GM12891 (cell line): ENCODE results near the gene PDRG1.

Experiments used
- POLR2A ChIP-seq: IDR thresholded peaks from 2 replicates; pipeline ENCODE4 v1.6.1; 2011; ENCODE audit warnings: low read depth, low read length, control low read depth
- POLR2AphosphoS5 ChIP-seq: IDR thresholded peaks from 2 replicates; pipeline ENCODE4 v1.6.1; 2011; ENCODE audit warnings: low read depth, low read length, control low read depth
- TAF1 ChIP-seq: IDR thresholded peaks from 2 replicates; pipeline ENCODE4 v1.6.1; 2011; ENCODE audit warnings: low read depth, low read length, control low read depth

DNA sequence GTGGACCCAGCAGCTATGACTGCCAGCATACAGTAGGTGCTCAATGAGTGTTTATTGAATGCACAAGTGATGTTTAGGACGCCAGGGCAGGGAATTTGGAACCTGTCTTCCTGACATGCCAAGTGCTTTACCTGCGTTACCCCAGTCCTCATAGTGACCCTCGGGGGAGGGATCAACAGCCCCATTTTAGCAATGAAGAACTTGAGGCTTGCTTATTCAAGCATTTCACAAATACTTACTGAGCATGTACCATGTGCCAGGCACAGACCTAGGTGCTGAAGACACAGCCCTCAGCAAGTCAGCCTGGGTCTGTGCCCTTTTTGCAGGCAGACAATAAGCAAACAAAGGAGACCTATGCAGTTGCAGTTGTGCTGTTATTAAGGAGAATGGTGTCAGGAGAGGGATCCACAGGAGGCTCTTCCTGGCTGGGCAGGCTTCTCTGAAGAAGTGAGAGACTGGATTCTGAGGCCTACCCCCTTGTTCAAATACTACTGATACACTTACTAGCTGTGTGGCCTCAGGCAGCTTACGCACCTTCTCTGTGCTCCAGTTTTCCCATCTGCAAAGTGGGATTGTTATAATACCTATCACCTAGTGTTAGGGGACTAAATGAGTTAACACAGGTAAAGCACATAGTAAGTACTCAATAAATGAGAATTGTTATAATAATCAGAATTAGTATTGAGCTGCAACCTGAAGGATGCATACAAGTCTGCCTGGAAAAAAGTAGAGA is 41.6 kb downstream of the PDRG1 start:
- TF ChIP-seq TAF1: no peak
- TF ChIP-seq POLR2A: no peak
- TF ChIP-seq POLR2AphosphoS5: no peak
